Activated T-cell treated with anti-CD3 and anti-CD28 coated beads, Interleukin-2, amount 50 U/mL, for 1 hour (primary cell): ENCODE measurements around the gene KCNK4.

Experiments used
- DNase-seq: peaks from one replicate; pipeline ENCODE4 v3.0.0-alpha.2; 2020

Gene KCNK4

GRCh38 chr11:64331569-64332371 is 40.7 kb downstream of the KCNK4 start:
- peak; percentile 73 for DNase-seq

GRCh38 chr11:64333556-64333955 is 42.5 kb downstream of the KCNK4 start:
- DNase-seq = no peak

GRCh38 chr11:64334764-64335735 is 43.9 kb downstream of the KCNK4 start:
- DNase-seq = no peak

GRCh38 chr11:64337538-64338249 is 46.6 kb downstream of the KCNK4 start:
- no peak for DNase-seq

- no peak for DNase-seq
Measured at GRCh38 chr11:64338716-64339115, 47.6 kb downstream of the KCNK4 start.

GRCh38 chr11:64339286-64339685 is 48.2 kb downstream of the KCNK4 start:
- DNase-seq = no peak

- DNase-seq = peak; percentile 82
Measured at GRCh38 chr11:64339754-64340408, 48.8 kb downstream of the KCNK4 start, which contains the start of gene CCDC88B. Gene CCDC88B, plus strand, starts transcription at chr11:64340204. Its CDS starts 63 bp downstream, at chr11:64340267.

GRCh38 chr11:64340671-64341335 is 49.7 kb downstream of the KCNK4 start:
- DNase-seq = peak; percentile 83

GRCh38 chr11:64341429-64341828 is 50.3 kb downstream of the KCNK4 start:
- no peak for DNase-seq

GRCh38 chr11:64341851-64342791 is 51.0 kb downstream of the KCNK4 start:
- peak; percentile 95 for DNase-seq

- no peak for DNase-seq
Measured at GRCh38 chr11:64342869-64343745, 52.0 kb downstream of the KCNK4 start.

GRCh38 chr11:64343767-64344559 is 52.9 kb downstream of the KCNK4 start:
- DNase-seq = no peak

- DNase-seq = no peak
Measured at GRCh38 chr11:64344787-64345186, 53.7 kb downstream of the KCNK4 start.

- DNase-seq = no peak
Measured at GRCh38 chr11:64347193-64347867, 56.2 kb downstream of the KCNK4 start.

- DNase-seq = no peak
Measured at GRCh38 chr11:64348383-64349024, 57.4 kb downstream of the KCNK4 start.

- no peak for DNase-seq
Measured at GRCh38 chr11:64349025-64349387, 57.9 kb downstream of the KCNK4 start.

GRCh38 chr11:64349404-64349803 is 58.3 kb downstream of the KCNK4 start:
- DNase-seq = no peak
